Brain microvascular endothelial cell (primary cell): ENCODE data around the gene FRMD5.

Experiments used
- DNase-seq: peaks from one replicate; pipeline ENCODE4 v3.0.0-alpha.2; 2020
- H3K27ac ChIP-seq: fragments of 250-450 bp; sonication (Bioruptor Pico); 2 replicates; pipeline ENCODE4 v1.5.1; 2020; ENCODE audit warnings: mild to moderate bottlenecking, moderate library complexity
- H3K27me3 ChIP-seq: fragments of 250-450 bp; sonication (Bioruptor Pico); replicated peaks from 2 replicates; pipeline ENCODE4 v1.5.1; 2020; ENCODE audit warnings: mild to moderate bottlenecking
- H3K36me3 ChIP-seq: fragments of 250-450 bp; sonication (Bioruptor Pico); replicated peaks from 2 replicates; pipeline ENCODE4 v1.5.1; 2020; ENCODE audit warnings: mild to moderate bottlenecking
- H3K4me3 ChIP-seq: 2 replicates; pipeline ENCODE4 v1.5.1; 2011; ENCODE audit warnings: low read depth, mild to moderate bottlenecking, control low read depth, low read length, moderate library complexity
- in situ Hi-C: cut with HindIII; loops from 2 replicates; pipeline ENCODE4 v1.10.0; 2017; ENCODE audit warnings: low sequenced_read_pairs, low pct_ligation_motif_present
- TF ChIP-seq, protein P1 (sequence below): IDR thresholded peaks from 2 replicates; pipeline ENCODE4 v1.5.1; 2011; ENCODE audit warnings: low read depth, mild to moderate bottlenecking, moderate library complexity, low read length, control low read depth, inconsistent platforms; ENCODE audit errors: missing control alignments

FRMD5 gene

DNA sequence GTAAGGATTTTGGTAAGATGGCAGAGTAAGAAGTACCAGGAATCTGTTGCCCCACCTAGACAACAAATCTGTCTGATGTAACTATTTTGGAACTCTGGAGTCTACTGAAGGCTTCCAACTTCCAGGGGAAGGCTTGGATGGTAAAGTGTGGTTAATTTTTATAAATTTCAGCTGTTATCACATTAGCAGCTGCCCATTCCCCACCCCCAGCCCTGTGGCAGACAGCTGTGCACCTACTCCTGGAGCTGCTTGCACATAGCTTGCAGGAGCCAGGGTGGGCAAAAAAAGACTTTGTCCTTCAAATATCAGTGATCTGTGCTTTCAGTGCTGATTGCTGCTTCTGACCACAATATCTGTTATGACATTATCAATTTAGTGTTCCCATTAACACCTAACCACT lies 47.4 kb downstream of the FRMD5 start:
- Histone ChIP-seq H3K27me3 (no peaks in the 10 kb centered on the region), H3K4me3 (no peak overlapping the region), H3K27ac (no peak overlapping the region), H3K36me3 (no peaks in the 10 kb centered on the region)
- TF ChIP-seq, protein P1, sequence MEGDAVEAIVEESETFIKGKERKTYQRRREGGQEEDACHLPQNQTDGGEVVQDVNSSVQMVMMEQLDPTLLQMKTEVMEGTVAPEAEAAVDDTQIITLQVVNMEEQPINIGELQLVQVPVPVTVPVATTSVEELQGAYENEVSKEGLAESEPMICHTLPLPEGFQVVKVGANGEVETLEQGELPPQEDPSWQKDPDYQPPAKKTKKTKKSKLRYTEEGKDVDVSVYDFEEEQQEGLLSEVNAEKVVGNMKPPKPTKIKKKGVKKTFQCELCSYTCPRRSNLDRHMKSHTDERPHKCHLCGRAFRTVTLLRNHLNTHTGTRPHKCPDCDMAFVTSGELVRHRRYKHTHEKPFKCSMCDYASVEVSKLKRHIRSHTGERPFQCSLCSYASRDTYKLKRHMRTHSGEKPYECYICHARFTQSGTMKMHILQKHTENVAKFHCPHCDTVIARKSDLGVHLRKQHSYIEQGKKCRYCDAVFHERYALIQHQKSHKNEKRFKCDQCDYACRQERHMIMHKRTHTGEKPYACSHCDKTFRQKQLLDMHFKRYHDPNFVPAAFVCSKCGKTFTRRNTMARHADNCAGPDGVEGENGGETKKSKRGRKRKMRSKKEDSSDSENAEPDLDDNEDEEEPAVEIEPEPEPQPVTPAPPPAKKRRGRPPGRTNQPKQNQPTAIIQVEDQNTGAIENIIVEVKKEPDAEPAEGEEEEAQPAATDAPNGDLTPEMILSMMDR, result no peak
- DNase-seq, result no peak
- in situ Hi-C loops, result no loop called here

DNA sequence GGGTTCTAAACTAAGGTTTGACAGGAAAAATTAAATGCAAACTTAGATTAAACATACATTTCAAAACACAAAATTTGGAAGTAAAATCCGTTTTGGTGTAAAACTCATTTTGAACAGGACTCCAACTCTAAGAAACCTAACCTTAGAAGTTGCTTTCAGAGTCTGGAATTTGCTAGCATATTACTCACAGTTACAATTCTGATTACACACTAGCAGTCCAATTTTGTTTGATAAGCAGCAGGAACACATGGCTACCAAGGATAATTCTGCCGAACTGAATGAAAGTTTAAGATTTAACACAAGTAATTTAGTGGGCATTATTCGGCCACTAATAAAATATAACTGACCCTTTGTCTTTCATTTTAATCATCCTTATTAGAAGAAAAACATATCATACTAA lies 49.6 kb downstream of the FRMD5 start:
- in situ Hi-C loops, result no loop called here
- TF ChIP-seq, protein P1, result no peak
- no peak for DNase-seq
- no peak overlapping the region for H3K27ac ChIP-seq
- no peaks in the 10 kb centered on the region for H3K27me3 ChIP-seq
- H3K4me3 ChIP-seq, result no peak overlapping the region
- H3K36me3 ChIP-seq, result no peaks in the 10 kb centered on the region

DNA sequence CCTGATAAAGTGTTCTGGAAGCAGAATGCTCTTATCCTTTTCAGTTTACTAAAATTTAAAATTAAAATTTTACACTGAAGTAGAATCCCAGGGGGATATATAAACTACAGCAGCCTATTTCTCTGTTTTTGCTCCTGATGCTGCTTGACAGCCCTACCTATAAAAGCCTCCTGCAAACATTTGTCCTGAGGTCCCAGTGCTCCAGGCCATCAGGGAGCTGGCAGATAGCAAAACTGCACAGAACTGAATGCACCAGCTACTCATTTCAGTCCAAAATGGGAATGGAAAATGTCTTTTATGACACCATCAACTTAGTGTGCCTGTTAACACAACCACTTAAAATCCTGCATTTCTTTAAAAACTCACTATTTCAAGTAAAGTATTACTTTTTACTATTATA lies 50.1 kb downstream of the FRMD5 start:
- in situ Hi-C loops, result no loop called here
- no peak for DNase-seq
- Histone ChIP-seq H3K4me3 (no peak overlapping the region), H3K36me3 (no peaks in the 10 kb centered on the region), H3K27ac (no peak overlapping the region), H3K27me3 (no peaks in the 10 kb centered on the region)
- TF ChIP-seq, protein P1, result no peak

DNA sequence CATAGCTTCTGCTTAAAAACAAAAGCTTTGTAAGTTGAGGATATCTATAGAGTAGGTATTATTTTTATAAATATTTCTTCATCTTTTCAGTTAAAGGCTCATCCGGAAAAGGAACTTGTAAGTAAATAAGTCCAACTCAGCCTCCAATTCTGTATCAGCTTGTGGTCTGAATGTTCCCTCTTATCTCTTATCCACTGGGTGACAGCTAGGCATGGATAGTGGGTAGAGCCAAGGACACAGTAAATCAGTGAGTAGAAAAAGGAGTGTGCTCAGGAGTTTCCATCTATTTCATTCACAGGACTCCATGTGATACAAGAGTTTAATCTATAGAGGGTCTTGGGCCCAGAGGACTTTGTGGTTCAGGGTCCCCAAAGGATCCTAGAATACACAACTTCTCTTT lies 50.9 kb downstream of the FRMD5 start:
- TF ChIP-seq, protein P1, result no peak
- H3K27ac ChIP-seq, result no peak overlapping the region
- no peaks in the 10 kb centered on the region for H3K27me3 ChIP-seq
- no peaks in the 10 kb centered on the region for H3K36me3 ChIP-seq
- no peak for DNase-seq
- H3K4me3 ChIP-seq, result no peak overlapping the region
- in situ Hi-C loops, result no loop called here

DNA sequence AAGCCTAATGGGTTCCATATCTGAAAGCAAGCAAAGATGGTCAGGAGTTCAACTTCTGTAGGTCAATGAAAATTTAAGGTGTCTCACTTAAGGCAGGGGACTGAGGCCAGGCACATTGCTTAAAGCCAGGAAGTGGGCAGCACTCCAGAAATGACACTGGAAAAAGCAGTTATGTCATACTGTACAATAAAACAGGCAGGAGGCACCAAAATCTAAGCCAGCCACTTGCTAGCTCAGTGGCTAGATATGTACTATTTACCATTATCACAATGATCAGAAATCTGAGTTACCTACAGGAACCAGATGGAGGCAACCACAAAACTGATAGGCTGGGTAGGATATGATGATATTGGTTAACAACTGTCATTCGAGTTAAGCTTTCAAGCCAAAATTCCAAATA lies 57.3 kb downstream of the FRMD5 start:
- in situ Hi-C loops, result no loop called here
- Histone ChIP-seq H3K4me3 (no peak overlapping the region), H3K36me3 (no peaks in the 10 kb centered on the region), H3K27ac (no peak overlapping the region), H3K27me3 (no peaks in the 10 kb centered on the region)
- TF ChIP-seq, protein P1, result no peak
- DNase-seq, result peak; percentile 12

DNA sequence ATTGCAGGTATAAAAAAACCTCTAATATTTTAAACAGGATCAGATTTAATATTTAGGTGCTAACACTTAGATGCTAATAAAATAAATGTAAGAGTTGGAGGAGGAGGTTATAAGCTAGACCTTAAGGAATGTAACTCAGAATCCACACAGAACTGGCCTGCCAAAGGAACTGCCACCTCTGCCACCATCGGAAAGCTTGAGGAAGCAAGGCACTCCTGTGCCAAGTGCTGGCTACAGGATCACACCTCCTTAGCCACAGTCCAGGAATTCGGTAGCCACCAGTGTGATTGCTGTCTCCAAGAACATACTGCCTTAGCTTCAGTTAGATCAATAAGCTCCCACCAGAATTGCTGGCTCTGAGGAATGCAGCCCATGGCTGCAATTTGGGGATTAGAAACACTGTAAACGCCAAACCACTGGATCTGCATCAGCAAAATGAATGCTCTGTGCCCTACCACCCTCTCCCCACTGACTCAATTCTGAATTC lies 58.0 kb downstream of the FRMD5 start:
- in situ Hi-C loops, result no loop called here

More for the DNA sequence above, 58.0 kb downstream of the FRMD5 start:
- H3K36me3 ChIP-seq, result no peaks in the 10 kb centered on the region
- H3K27ac ChIP-seq, result no peak overlapping the region
- TF ChIP-seq, protein P1, result no peak
- no peak overlapping the region for H3K4me3 ChIP-seq
- DNase-seq, result no peak
- H3K27me3 ChIP-seq, result no peaks in the 10 kb centered on the region
